ENCODE measurements around the gene DNAJA3. TPM values are rescaled to one million over a fixed set of nuclear protein-coding genes. Genes with fewer than 3 reads are reported as not detected.

Gene DNAJA3
- total and polyA plus RNA-seq, 9 of the 15 experiments (the other 6 are each of a cell fraction or from before 2014, with no cell fraction given), result 8.1 to 105 (median 79.0) TPM

DNA sequence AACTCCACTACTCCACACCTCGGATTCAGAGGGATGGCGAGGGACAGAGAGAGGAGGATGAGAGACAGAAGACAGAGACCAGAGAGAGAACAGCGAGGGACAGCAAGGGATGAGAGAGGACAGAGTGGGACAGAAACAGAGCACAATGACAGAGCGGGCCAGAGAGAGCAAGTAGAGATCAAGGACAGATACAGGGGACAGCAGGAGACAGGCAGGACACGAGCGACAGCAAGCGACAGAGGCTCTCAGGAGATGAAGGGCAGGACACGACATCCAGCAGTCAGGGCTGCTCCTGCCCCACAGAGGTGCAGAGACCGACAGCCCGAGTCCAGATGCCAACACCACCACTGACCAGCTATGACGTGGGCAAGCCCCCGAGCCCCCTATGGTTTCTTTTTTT, 24.2 kb upstream of the DNAJA3 start:
- CTCF ChIA-PET (ENCODE audit: low intra/inter-chr PET ratio), result interaction anchor here (0.9 to 6.4 kb wide), 3 partner anchors 42 to 419 kb away, joined by 3 to 70 read pairs (median 3); no protein-coding TSS in a partner anchor
- peaks cover 0 to 29% of the 10 kb centered on the region in 2 experiments; a peak in 2 of 5 replicates for H3K4me1 ChIP-seq (replicated peaks in 1 of 2; ENCODE audit: control insufficient read depth in 2 of 2, insufficient read depth in 2 of 2, low read length in 2 of 2)
- H3K9me3 ChIP-seq (replicated peaks; ENCODE audit: control insufficient read depth, insufficient read depth, low read depth, low read length), result no peaks in the 10 kb centered on the region
- H2AFZ ChIP-seq (ENCODE audit: low read depth, low read length), result no peak overlapping the region
- H3K27me3 ChIP-seq (ENCODE audit: control insufficient read depth in 2 of 2, insufficient read depth in 2 of 2, low read length in 2 of 2), result no peaks in the 10 kb centered on the region
- FAIRE-seq (no peak), DNase-seq (ENCODE audit: extremely low read depth in 1 of 4, low spot score in 3 of 4) (no peak), ATAC-seq (no peak)
- intact Hi-C loops (cut with micrococcal nuclease), result loop anchor here (5.0 to 10.0 kb wide), 3 partner anchors 139 to 417 kb away; no protein-coding TSS in a partner anchor
- H3K4me2 ChIP-seq (ENCODE audit: insufficient read depth, low read length), result no peak overlapping the region
- 88% methylated on average over 9 of the region's 12 CpGs for WGBS (ENCODE audit: insufficient coverage, low coverage, missing lambda C conversion rate)
- peak overlapping the region in 1 of 2 experiments; percentile 83; a peak in 2 of 4 replicates for H3K9ac ChIP-seq (ENCODE audit: insufficient read depth in 1 of 2, low read depth in 2 of 2, low read length in 2 of 2)
- BruUV-seq (replicated peaks), result no TSS peak
- no peak overlapping the region for H3K27ac ChIP-seq (ENCODE audit: extremely low read depth, low read depth, low read length)
- TF ChIP-seq, protein P1, sequence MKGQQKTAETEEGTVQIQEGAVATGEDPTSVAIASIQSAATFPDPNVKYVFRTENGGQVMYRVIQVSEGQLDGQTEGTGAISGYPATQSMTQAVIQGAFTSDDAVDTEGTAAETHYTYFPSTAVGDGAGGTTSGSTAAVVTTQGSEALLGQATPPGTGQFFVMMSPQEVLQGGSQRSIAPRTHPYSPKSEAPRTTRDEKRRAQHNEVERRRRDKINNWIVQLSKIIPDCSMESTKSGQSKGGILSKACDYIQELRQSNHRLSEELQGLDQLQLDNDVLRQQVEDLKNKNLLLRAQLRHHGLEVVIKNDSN (CRISPR knock-in tag; IDR thresholded peaks at IDR 0.05), result no peak
- TF ChIP-seq POLR2A (conservative IDR thresholded peaks at IDR 0.05), result 0 out of 2 replicates have a peak, but pooled peaks have one; percentile 29
- no peaks in the 10 kb centered on the region; the same call in 2 of the 3 replicates for H3K79me2 ChIP-seq (ENCODE audit: control insufficient read depth, insufficient read depth, low read length)
- POLR2A ChIA-PET, result interaction anchor here (2.1 kb wide), 1 partner anchor 40 kb away, joined by 9 read pairs; no protein-coding TSS in a partner anchor
- peaks cover 14% of the 10 kb centered on the region; the same call in 1 of the 2 replicates for H4K20me1 ChIP-seq (replicated peaks; ENCODE audit: control insufficient read depth, insufficient read depth, low read length)
- in situ Hi-C loops (cut with MboI), result loop anchor here (5.0 kb wide), 1 partner anchor 39 kb away; no protein-coding TSS in a partner anchor
- no peaks in the 10 kb centered on the region for H3K9me1 ChIP-seq (ENCODE audit: control insufficient read depth, insufficient read depth, low read length)
- H3K36me3 ChIP-seq (ENCODE audit: control insufficient read depth, insufficient read depth, low read length), result peaks cover 73% of the 10 kb centered on the region; the same call in 2 of the 3 replicates
- H3K4me3 ChIP-seq, result no peak overlapping the region
